Measurements from ENCODE around the gene LYZL4.

Gene LYZL4

GRCh38 chr3:42410370-42411131, at the start of gene LYZL4:
Gene LYZL4 (minus strand): TSS chr3:42410610. CDS start chr3:42407251, 3,359 bp downstream.
- DNase-seq (ENCODE audit: low read depth, low spot score) = no peak

- DNase-seq (ENCODE audit: low read depth, low spot score) = no peak
Observed at GRCh38 chr3:42459151-42459550, 48.7 kb upstream of the LYZL4 start.

- no peak for DNase-seq (ENCODE audit: low read depth, low spot score)
Observed at GRCh38 chr3:42456211-42456610, 45.8 kb upstream of the LYZL4 start.

- DNase-seq (ENCODE audit: low read depth, low spot score) = no peak
Observed at GRCh38 chr3:42451546-42452230, 41.3 kb upstream of the LYZL4 start.

- no peak for DNase-seq (ENCODE audit: low read depth, low spot score)
Observed at GRCh38 chr3:42451116-42451515, 40.7 kb upstream of the LYZL4 start.

GRCh38 chr3:42450567-42450966, 40.2 kb upstream of the LYZL4 start:
- no peak for DNase-seq (ENCODE audit: low read depth, low spot score)

- no peak for DNase-seq (ENCODE audit: low read depth, low spot score)
Observed at GRCh38 chr3:42447481-42447880, 37.1 kb upstream of the LYZL4 start.

- no peak for DNase-seq (ENCODE audit: low read depth, low spot score)
Observed at GRCh38 chr3:42446111-42447050, 36.0 kb upstream of the LYZL4 start.

- peak; percentile 47 for DNase-seq (ENCODE audit: low read depth, low spot score)
Observed at GRCh38 chr3:42443819-42444436, 33.5 kb upstream of the LYZL4 start.

- no peak for DNase-seq (ENCODE audit: low read depth, low spot score)
Observed at GRCh38 chr3:42443292-42443691, 32.9 kb upstream of the LYZL4 start.

- no peak for DNase-seq (ENCODE audit: low read depth, low spot score)
Observed at GRCh38 chr3:42442640-42443039, 32.2 kb upstream of the LYZL4 start.

GRCh38 chr3:42441791-42442190, 31.4 kb upstream of the LYZL4 start:
- no peak for DNase-seq (ENCODE audit: low read depth, low spot score)

GRCh38 chr3:42440924-42441323, 30.5 kb upstream of the LYZL4 start:
- DNase-seq (ENCODE audit: low read depth, low spot score) = no peak

GRCh38 chr3:42439261-42440115, 29.1 kb upstream of the LYZL4 start:
- DNase-seq (ENCODE audit: low read depth, low spot score) = no peak

- DNase-seq (ENCODE audit: low read depth, low spot score) = no peak
Observed at GRCh38 chr3:42438758-42439157, 28.3 kb upstream of the LYZL4 start.

- no peak for DNase-seq (ENCODE audit: low read depth, low spot score)
Observed at GRCh38 chr3:42438193-42438592, 27.8 kb upstream of the LYZL4 start.

- no peak for DNase-seq (ENCODE audit: low read depth, low spot score)
Observed at GRCh38 chr3:42434777-42435380, 24.5 kb upstream of the LYZL4 start.

- DNase-seq (ENCODE audit: low read depth, low spot score) = no peak
Observed at GRCh38 chr3:42432485-42432884, 22.1 kb upstream of the LYZL4 start.

- no peak for DNase-seq (ENCODE audit: low read depth, low spot score)
Observed at GRCh38 chr3:42430781-42431532, 20.5 kb upstream of the LYZL4 start.

GRCh38 chr3:42428830-42429229, 18.4 kb upstream of the LYZL4 start:
- DNase-seq (ENCODE audit: low read depth, low spot score) = no peak

All from smooth muscle cell of the brain vasculature (primary cell).